ENCODE results near the gene ELAC1. TPM values are rescaled to one million over a fixed set of nuclear protein-coding genes. Genes with fewer than 3 reads are reported as not detected.

The ELAC1 gene
- total and polyA plus RNA-seq, 10 donors, result 5.3 to 12.1 (median 9.2) TPM

DNA sequence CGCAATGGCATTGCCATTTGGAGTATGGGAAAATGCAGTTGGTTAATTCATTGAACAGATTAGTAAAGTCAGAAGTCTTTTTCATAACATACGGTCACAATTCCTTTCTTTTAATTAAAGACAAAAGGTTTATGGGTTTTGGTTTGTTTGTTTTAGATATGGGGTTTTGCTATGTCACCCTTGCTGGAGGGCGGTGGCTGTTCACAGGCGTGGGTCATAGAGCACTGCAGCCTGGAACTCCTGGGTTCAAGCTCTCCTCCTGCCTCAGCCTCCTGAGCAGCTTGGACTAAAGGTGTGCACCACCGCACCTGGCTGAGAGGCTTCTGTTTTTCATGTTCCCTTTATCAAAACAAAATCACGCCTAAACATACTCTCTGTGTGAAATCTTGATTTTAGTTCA is 18.7 kb upstream of the ELAC1 start:
- intact Hi-C loops (cut with DNase I; ENCODE audit: low total_unique reads), result no loop called here
- no peak for TF ChIP-seq POLR2A (IDR thresholded peaks at IDR 0.05)
- no peak for TF ChIP-seq POLR2AphosphoS5 (IDR thresholded peaks at IDR 0.05)
- TF ChIP-seq, protein P1, sequence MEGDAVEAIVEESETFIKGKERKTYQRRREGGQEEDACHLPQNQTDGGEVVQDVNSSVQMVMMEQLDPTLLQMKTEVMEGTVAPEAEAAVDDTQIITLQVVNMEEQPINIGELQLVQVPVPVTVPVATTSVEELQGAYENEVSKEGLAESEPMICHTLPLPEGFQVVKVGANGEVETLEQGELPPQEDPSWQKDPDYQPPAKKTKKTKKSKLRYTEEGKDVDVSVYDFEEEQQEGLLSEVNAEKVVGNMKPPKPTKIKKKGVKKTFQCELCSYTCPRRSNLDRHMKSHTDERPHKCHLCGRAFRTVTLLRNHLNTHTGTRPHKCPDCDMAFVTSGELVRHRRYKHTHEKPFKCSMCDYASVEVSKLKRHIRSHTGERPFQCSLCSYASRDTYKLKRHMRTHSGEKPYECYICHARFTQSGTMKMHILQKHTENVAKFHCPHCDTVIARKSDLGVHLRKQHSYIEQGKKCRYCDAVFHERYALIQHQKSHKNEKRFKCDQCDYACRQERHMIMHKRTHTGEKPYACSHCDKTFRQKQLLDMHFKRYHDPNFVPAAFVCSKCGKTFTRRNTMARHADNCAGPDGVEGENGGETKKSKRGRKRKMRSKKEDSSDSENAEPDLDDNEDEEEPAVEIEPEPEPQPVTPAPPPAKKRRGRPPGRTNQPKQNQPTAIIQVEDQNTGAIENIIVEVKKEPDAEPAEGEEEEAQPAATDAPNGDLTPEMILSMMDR (IDR thresholded peaks at IDR 0.05 in 8 of 11, conservative IDR thresholded peaks at IDR 0.05 in 3 of 11), result no peak
- Histone ChIP-seq H3K4me3 (no peak overlapping the region), H3K27me3 (replicated peaks in 1 of 7) (no peaks in the 10 kb centered on the region), H3K4me1 (no peaks in the 10 kb centered on the region), H3K27ac (no peak overlapping the region), H3K36me3 (peaks cover 0 to 67% (median 12%) of the 10 kb centered on the region in 6 donors), H3K9me3 (no peaks in the 10 kb centered on the region)
- WGBS, 5 donors, result 95 to 99% (median 97%) methylated on average over 6 of the region's 6 CpGs
- no peak for DNase-seq

DNA sequence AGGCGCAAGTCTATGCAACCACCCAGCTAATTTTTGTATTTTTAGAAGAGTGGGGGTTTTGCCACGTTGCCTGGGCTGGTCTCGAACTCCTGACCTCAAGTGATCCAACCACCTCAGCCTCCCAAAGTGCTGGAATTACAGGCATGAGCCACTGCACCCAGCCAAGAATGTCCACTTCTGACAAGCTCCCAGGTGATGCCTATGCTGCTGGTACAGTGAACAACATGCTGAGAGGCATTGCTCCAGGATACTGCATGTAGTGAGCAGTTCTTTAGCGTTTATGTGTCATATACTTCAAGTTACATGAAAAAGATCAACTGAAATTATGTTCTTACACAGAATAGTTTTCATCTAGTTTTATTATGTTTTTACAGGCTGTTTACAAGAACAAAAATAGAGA is 17.2 kb upstream of the ELAC1 start:
- Histone ChIP-seq H3K4me3 (no peak overlapping the region), H3K4me1 (no peaks in the 10 kb centered on the region), H3K27ac (no peak overlapping the region), H3K36me3 (peaks cover 0 to 52% (median 9%) of the 10 kb centered on the region in 6 donors), H3K27me3 (replicated peaks in 1 of 7) (no peaks in the 10 kb centered on the region), H3K9me3 (no peaks in the 10 kb centered on the region)
- TF ChIP-seq POLR2A (IDR thresholded peaks at IDR 0.05) (no peak), POLR2AphosphoS5 (IDR thresholded peaks at IDR 0.05) (no peak)
- TF ChIP-seq, protein P1 (IDR thresholded peaks at IDR 0.05 in 8 of 11, conservative IDR thresholded peaks at IDR 0.05 in 3 of 11), result no peak
- intact Hi-C loops (cut with DNase I; ENCODE audit: low total_unique reads), result no loop called here
- no peak for DNase-seq
- WGBS, 5 donors, result 90 to 97% (median 95%) methylated on average over 4 of the region's 4 CpGs

DNA sequence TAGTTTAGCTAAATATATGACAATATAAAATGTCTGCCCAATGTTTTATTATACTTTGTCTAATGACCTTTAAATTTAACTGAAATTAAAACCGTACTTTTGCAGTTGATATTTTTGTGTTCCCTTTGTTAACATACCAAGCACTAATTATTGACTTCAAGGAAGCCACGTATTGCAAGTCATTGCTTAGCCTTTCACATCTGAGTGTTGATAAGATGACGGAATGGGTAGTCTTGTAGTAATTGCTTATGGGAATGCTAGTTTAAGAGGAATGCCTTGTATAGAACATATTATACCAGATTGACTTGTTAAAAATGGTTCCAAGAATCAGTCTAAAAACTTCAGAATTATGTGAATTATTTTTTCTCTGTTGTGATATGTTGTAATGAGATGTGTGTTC is 14.0 kb upstream of the ELAC1 start:
- Histone ChIP-seq H3K27me3 (replicated peaks in 1 of 7) (no peaks in the 10 kb centered on the region), H3K4me3 (no peak overlapping the region), H3K4me1 (no peaks in the 10 kb centered on the region), H3K27ac (no peak overlapping the region), H3K9me3 (no peaks in the 10 kb centered on the region), H3K36me3 (peaks cover 0 to 20% (median 0%) of the 10 kb centered on the region in 6 donors)
- no peak for TF ChIP-seq POLR2A (IDR thresholded peaks at IDR 0.05)
- no peak for TF ChIP-seq POLR2AphosphoS5 (IDR thresholded peaks at IDR 0.05)
- TF ChIP-seq, protein P1 (IDR thresholded peaks at IDR 0.05 in 8 of 11, conservative IDR thresholded peaks at IDR 0.05 in 3 of 11), result no peak
- intact Hi-C loops (cut with DNase I; ENCODE audit: low total_unique reads), result no loop called here
- no peak for DNase-seq
- 88 to 93% (median 90%) methylated on average over 3 of the region's 3 CpGs for WGBS, 5 donors

DNA sequence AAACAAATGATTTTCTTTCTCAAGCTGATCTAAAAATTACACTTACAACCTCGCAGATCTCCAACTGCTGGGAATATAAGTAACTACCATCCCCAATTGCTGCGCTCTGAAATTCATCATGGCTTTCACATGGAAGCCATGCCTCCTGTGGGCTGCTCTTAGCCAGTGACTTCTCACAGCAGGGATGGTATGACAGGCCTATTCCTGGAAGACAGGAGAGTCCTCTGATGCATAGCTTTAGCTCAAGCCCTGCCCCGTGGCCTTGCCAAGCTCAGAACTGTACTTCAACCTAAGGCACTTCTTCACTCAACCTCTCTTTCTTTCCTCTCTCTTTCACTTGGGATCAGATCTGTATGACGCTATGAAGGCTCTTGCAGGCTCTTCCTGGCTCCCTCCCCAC is 12.6 kb upstream of the ELAC1 start:
- Histone ChIP-seq H3K9me3 (peaks cover 0 to 5% (median 2%) of the 10 kb centered on the region in 8 donors), H3K27ac (no peak overlapping the region), H3K27me3 (replicated peaks in 1 of 7) (no peaks in the 10 kb centered on the region), H3K4me3 (no peak overlapping the region), H3K36me3 (peaks cover 0 to 6% (median 0%) of the 10 kb centered on the region in 6 donors), H3K4me1 (no peaks in the 10 kb centered on the region)
- TF ChIP-seq POLR2AphosphoS5 (IDR thresholded peaks at IDR 0.05), result no peak
- TF ChIP-seq, protein P1 (IDR thresholded peaks at IDR 0.05 in 8 of 11, conservative IDR thresholded peaks at IDR 0.05 in 3 of 11), result no peak
- TF ChIP-seq POLR2A (IDR thresholded peaks at IDR 0.05), result no peak
- DNase-seq, result no peak
- WGBS, 5 donors, result 92 to 95% (median 94%) methylated on average over 4 of the region's 4 CpGs
- intact Hi-C loops (cut with DNase I; ENCODE audit: low total_unique reads), result no loop called here
